Left kidney (tissue), 2 donors: Measurements from ENCODE around the gene TCTA. TPM values are rescaled to one million over a fixed set of nuclear protein-coding genes. Genes with fewer than 3 reads are reported as not detected.

Experiments used
- DNase-seq: peaks from one replicate; pipeline ENCODE4 v3.0.0-alpha.2; 2013
- polyA plus RNA-seq: library from polyadenylated mRNA; unstranded; fragments of 120-200 nt; gene quantifications from one replicate; pipeline ENCODE4 v1.2.1, GENCODE V29; 2013; ENCODE audit not compliant: insufficient read length

TCTA gene
- polyA plus RNA-seq, 1 donor: 31.7 TPM

DNA sequence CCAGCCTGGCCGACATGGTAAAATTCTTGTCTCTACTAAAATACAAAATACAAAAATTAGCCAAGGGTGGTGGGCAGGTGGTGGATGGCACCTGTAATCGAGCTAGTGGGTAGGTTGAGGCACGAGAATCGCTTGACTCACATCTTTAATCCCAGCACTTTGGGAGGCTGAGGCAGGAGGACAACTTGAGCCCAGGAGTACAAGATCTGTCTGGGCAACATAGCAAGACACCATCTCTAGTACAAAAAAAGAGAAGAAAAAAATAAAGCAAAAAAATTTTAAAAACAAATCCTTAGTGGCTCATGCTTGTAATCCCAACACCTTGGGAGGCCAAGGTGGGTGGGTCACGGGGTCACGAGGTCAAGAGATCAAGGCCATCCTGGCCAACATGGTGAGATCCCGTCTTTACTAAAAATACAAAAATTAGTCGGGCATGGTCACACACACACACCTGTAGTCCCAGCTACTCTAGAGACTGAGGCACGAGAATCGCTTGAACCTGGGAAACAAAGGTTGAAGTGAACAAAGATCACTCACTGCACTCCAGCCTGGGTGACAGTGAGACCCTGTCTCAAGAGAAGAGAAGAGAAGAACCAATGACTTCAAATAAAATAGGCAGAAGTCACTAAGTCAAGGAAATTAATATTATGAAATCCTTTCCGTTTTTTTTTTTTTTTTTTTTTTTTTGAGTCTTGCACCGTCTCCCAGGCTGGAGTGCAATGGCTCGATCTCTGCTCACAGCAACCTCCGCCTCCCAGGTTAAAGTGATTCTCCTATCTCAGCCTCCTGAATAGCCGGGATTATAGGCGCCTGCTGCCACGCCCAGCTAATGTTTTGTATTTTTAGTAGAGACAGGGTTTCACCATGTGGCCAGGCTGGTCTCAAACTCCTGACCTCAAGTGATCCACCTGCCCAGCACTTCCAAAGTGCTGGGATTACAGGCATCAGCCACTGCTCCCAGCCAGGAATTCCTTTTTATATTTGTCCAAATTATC lies 5.4 kb upstream of the TCTA start:
- no peak for DNase-seq

DNA sequence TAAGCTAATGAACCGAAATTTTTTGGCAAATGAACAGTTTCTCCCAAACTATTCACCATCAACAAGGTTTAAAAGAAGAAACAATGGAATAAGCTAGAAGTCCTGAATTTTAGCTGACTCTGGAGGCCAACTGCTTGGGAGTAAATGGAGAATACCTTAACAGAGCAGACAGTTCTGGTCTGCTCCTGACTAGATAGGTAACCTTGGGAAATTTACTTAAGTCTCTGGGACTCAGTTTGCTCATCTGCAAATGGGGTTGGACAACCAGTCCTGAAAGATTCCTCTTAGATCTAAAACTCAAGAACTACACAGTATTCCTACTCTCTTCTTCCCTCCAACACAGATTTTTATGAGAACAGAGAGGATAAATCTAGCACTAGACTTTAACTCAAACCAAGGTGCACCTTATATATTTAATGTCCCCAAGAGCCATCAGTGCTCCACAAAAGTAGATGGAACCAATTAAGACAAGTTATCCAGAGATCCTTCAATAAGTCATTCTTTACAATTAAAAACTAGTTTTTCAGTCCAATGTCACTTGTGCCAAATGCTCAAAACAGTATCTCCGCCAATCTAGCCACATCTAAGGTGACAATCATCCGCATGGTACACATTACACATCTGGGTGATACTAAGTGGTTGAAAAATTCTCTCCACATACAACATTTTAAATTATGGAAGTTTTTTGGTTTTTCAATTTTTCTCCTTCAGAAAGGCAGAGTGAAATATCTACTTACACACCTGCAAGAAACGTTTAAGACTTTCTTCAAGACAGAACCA lies 2.0 kb upstream of the TCTA start:
- DNase-seq: no peak

- no peak for DNase-seq
Measured at GRCh38 chr3:49410846-49411534, 1.2 kb upstream of the TCTA start.

- DNase-seq: no peak
Measured at GRCh38 chr3:49411535-49411967, 672 bp upstream of the TCTA start.

DNA sequence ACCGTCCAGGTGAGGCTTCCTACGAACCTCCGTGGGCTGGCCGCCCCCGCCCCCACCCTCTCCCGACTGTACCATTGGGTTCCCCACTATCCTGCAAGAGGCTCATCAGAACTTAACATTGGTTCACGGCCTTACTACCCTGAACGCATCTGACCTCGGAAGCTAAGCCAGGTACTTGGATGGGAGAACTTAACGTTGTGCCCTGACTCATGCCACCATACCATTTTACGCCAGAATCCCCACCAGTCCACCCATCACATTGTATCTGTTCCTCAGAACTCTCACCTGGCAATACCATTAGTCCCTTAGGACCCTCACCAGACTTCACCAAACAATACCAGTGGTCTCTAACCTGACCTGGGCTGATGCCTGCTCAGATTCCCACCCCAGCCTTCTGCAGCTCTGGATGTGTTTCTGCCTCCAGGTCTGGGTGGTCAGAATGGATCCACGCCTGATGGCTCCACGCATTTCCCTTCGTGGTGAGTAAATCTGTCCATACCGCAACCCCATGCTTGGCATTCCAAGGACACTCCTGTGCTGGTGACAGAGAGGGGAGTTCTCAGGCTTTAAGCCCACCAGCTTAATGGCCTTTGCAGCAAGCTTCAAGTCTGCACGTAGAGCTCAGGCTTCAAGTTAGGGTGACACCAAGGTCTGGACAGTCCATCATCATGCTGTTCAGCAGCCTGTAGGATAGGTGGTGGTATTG lies 562 bp downstream of the TCTA start:
- DNase-seq: no peak

GRCh38 chr3:49413338-49413734 lies 1.1 kb downstream of the TCTA start:
- no peak for DNase-seq

DNA sequence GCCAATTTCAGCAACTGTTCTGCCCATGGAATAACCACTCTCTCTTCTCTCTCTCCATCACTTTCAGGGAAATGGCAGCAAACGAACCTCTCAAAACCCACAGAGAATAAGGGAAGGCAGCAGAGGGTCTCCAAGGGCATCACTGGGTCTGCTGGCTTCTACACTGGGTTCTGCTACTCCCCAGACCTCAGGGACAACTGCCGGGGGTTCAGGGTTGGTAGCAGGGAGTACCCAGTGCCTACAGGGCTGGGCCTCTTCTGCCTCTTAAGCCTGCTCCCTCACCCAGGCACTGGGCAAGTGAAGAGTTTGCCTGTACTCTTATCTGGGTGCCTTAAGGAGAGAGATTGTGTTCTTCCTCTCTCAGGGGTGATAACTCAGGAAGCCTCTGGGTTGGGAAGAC lies 2.5 kb downstream of the TCTA start:
- no peak for DNase-seq

GRCh38 chr3:49415931-49416601 lies 3.8 kb downstream of the TCTA start:
- DNase-seq: no peak

GRCh38 chr3:49416867-49417266 lies 4.6 kb downstream of the TCTA start:
- no peak for DNase-seq

- DNase-seq: no peak
Measured at GRCh38 chr3:49417516-49418120, 5.4 kb downstream of the TCTA start.

- DNase-seq: no peak
Measured at GRCh38 chr3:49421890-49422378, 9.7 kb downstream of the TCTA start.

DNA sequence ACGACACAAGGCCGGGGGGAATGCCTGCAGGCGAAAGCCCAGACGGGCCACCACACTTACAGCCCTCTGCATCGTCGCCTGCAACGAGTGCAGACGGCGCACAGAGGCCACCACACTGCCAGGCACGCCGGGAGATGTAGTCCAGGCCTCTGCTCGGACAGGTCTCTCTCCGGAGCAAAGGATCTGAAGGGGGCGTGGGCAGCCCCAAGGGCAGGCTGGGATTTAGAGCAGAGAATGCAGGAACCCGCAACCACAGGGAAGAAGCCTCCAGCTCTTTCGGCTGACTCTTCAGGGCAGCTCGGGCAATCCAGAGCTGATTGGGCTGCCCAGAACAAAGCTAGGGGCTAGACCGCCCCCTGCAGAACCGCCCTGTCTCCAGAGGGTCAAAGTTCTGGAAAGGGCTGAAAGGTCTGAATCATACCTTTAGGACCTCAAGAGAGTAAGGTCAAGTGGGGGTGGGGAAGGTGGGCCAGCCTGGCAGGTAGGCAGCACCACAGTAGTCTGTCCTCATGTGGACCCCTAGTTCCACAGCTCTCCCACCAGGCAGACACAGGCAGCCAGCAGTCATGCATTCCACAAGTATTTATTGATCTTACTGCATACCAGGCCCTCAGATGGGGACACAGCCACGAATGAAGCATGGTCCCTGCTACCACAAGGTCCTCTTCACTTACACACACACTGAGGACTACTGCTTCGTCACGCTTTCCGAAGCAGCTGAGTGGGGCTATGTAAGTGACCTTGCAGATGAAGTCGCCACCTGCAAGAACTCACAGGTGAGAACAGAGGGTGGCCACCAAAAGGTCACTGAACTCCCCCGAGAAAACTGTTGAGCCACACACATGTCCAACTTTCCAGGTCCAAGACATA lies 10.4 kb downstream of the TCTA start, which contains the start of gene AMT:
AMT (minus strand) TSS at position 95 of the 870 bp plus-strand sequence; CDS start at position 72, 23 bp downstream.
- DNase-seq: peak; percentile 58

GRCh38 chr3:49424816-49425215 lies 12.6 kb downstream of the TCTA start:
- DNase-seq: no peak

GRCh38 chr3:49427586-49427985 lies 15.4 kb downstream of the TCTA start:
- no peak for DNase-seq

GRCh38 chr3:49428752-49429080 lies 16.5 kb downstream of the TCTA start:
- DNase-seq: no peak

DNA sequence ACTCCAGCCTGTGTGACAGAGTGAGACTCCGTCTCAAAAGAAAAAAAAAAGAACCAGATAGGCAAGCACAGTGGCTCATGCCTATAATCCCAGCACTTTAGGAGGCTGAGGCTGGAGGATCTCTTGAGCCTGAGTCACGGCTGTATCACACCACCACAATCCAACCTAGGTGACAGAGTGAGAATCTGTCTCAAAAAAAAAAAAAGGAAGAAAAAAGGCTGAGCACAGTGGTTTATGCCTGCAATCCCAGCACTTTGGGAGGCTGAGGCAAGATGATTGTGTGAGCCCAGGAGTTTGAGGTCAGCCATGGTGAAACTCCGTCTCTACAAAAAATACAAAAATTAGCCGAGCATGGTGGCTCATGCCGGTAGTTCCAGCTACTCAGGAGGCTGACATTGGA lies 22.5 kb downstream of the TCTA start:
- no peak for DNase-seq

DNA sequence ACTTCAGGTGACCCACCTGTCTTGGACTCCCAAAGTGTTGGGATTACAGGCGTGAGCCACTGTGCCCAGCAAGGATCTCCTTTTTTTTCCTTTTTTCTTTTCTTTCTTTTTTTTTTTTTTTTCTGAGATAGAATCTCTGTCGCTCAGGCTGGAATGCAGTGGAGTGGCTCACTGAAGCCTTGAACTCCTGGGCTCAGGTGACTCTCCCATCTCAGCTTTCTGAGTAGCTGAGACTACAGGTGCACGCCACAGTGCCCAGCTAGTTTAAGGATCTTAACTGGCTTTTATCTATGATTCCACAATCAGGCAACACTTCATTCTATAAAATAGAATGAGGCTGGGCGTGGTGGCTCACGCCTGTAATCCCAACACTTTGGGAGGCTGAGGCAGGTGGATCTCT lies 33.2 kb downstream of the TCTA start:
- no peak for DNase-seq

- no peak for DNase-seq
Measured at GRCh38 chr3:49453621-49454020, 41.4 kb downstream of the TCTA start.

DNA sequence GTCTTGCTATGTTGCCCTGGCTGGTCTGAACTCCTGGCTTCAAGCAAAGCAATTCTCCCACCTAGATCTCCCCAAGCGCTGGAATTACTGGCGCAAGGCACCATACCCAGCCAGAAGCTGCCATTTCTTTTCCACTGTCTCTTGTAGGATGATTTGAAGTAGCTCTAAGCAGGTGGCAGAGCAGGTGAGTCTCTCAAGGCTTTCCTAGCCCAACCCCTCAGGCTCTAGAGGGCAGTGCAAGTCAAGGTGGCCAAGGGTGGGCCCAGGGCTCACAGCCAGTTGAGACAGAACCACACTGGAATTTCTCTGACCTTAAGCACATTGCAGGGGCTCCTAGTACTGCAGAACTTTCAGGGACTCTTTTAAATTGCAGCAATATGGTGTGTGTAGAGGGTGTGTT lies 42.2 kb downstream of the TCTA start:
- DNase-seq: no peak
